ENCODE measurements around the gene PALS1.
A peak's percentile ranks its signal among the peaks of the same experiment; 100 is the strongest.

Gene PALS1

DNA sequence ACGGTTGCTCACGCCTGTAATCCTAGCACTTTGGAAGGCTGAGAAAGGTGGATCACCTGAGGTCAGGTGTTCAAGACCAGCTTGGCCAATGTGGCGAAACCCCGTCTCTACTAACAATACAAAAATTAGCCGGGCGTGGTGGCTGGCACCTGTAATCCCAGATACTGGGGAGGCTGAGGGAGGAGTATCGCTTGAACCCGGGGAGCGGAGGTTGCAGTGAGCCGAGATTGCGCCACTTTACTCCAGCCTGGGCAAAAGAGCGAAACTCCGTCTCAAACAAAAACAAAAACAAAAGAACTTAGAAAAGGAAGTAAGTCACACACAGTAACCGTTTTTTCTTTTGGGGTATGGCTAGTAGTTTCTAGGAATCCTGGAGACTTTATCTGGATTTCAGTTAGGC lies 1.7 kb upstream of the PALS1 start:
- no peak overlapping the region for H3K4me3 ChIP-seq (ENCODE audit: low read depth, low read length)
- TF ChIP-seq, protein P1, sequence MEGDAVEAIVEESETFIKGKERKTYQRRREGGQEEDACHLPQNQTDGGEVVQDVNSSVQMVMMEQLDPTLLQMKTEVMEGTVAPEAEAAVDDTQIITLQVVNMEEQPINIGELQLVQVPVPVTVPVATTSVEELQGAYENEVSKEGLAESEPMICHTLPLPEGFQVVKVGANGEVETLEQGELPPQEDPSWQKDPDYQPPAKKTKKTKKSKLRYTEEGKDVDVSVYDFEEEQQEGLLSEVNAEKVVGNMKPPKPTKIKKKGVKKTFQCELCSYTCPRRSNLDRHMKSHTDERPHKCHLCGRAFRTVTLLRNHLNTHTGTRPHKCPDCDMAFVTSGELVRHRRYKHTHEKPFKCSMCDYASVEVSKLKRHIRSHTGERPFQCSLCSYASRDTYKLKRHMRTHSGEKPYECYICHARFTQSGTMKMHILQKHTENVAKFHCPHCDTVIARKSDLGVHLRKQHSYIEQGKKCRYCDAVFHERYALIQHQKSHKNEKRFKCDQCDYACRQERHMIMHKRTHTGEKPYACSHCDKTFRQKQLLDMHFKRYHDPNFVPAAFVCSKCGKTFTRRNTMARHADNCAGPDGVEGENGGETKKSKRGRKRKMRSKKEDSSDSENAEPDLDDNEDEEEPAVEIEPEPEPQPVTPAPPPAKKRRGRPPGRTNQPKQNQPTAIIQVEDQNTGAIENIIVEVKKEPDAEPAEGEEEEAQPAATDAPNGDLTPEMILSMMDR (IDR thresholded peaks at IDR 0.05; ENCODE audit: low read depth, low read length): no peak

DNA sequence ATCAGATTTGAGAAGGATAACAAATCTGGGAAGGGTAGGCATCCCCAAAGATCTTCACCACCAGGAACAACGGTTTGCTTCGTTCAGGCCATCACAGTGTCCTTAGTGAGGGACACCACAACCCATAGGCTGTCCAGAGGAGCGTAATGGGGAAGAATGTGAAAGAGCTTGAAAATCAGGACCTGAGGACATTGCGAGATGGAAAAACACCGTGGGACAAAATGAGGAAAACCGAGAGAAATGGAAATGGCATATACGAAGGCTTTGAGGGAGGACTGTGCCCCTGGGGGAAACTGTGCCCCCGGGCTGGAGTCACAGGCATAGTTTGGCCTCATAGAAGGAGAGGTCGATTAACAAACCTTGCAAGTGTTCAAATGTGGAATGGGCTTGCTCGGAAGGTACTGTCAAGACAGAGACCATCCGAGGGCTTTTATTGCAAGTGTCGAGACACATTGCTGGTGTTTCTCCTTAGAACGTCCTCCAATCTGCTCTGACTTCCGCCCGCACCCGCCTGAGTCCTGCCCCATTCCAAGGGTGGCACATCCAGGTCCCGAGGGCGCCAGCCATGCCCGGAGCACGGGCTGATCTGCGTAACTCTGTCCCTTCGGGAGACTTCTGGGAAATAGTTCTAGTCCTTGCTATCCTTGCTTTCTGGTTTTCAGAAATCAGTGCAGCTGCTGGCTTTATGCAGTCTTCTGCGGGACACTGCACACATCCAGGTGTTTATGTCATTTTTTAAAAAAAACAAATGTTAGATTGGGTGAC lies 885 bp upstream of the PALS1 start:
- peak overlapping the region; percentile 83 for H3K4me3 ChIP-seq (ENCODE audit: low read depth, low read length)
- TF ChIP-seq, protein P1 (IDR thresholded peaks at IDR 0.05; ENCODE audit: low read depth, low read length): no peak

DNA sequence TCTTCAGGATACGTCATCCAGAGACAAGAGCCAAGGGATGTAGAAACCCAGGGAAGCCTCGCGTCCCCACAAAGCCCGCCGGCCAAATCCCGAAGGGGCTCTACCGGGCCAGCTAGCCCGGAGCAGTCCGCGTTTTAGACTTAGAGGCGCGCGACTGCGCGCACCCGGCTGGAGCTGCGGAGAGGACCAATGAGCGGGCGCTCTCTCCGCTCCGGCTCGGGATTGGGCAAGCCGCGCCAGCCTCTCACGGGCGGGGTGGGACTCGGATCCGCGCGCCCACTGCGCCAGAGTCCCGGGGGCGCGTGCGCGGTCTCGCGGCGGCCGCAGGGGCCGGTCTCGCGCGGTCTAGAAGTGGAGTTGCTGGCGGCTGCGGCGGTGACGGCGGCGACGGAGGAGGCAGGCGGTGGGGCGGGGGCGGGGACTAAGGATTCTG lies 241 bp upstream of the PALS1 start:
- TF ChIP-seq, protein P1 (IDR thresholded peaks at IDR 0.05; ENCODE audit: low read depth, low read length): no peak

DNA sequence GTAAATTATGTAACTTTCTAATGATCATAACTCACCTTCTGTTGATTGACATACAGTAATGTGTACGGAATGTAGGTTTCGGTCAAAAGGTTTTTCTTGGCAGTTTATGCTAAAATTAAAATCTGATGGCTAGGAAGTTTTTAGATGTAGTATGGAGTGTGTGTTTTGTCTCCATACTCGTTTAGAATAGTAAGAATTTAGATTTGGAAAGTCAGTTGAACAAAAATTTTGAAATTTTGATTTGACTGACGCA lies 859 bp downstream of the PALS1 start:
- TF ChIP-seq, protein P1 (IDR thresholded peaks at IDR 0.05; ENCODE audit: low read depth, low read length): no peak
- H3K4me3 ChIP-seq (ENCODE audit: low read depth, low read length): peak overlapping the region; percentile 83

More for the DNA sequence above, 241 bp upstream of the PALS1 start:
- H3K4me3 ChIP-seq (ENCODE audit: low read depth, low read length): peak overlapping the region; percentile 83

DNA sequence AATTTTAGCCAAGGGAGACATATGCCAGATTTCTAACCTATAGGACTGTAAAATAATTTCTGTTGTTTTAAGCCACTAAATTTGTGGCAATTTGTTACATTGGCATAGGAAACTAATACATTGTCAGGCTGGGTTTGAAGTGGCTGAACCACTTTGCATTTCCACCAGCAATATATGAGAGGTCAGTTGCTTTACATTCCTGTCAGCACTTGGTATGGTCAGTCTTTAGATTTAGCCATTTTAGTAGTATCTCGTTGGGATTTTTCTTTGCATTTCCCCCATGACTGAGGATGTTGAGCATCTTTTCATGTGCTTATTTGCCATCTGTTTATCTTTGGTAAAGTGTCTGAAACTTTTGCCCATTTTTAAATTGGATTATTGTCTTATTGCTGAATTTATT lies 3.9 kb downstream of the PALS1 start:
- TF ChIP-seq, protein P1 (IDR thresholded peaks at IDR 0.05; ENCODE audit: low read depth, low read length): no peak
- H3K4me3 ChIP-seq (ENCODE audit: low read depth, low read length): no peak overlapping the region

DNA sequence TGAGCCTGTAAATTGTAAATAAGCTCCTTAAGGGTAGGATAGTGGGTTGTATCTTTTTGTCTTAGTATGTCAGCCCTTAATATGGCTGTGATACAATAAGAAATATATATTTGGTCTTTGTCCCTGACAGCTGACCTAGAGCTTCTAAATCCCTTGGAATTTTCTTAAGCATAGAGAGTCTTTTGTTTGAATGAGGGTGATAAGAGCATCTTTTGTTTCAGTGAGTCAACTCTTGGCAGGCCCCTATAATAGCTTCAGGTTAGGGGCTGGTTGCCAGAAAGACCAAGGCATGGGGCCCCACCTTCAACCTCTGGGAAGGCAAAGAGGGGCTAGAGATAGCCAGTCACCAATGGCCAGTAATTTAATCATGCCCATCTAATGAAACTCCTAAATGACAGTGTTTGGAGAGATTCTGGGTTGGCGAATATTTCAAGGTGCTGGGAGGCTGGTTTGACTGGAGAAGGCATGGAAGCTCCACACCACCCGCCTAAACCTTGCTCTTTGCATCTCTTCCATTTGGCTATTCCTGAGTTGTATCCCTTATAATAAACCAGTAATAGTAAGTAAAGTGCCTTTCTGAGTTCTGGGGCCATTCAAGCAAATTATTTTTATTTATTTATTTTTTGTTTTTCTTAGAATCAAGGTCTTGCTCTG lies 10.5 kb downstream of the PALS1 start:
- TF ChIP-seq, protein P1 (IDR thresholded peaks at IDR 0.05; ENCODE audit: low read depth, low read length): no peak
- H3K4me3 ChIP-seq (ENCODE audit: low read depth, low read length): no peak overlapping the region

DNA sequence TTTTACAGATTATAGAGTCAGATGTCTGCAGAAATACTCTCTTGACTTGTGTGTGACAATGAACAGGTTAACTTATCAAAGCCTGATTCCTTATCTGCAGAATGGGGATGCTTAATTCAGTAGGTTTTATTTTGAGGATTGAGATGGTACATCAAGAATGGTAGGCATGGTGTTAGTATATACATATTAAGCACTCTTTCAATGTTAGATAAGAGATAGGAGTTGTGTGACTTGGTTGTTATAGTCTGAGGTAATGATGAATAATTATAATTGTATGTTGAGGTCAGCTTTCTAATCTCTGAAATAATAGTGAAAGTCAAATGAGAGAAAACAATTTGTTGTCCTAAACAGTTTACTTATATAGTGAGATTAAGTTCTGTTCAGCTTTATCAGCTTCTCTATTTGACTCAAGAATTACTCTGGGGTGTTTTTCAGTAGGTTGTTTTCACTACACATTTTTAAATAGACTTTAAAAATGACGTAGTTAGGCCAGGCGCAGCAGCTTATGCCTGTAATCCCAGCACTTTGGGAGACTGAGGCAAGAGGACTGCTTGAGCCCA lies 11.9 kb downstream of the PALS1 start:
- TF ChIP-seq, protein P1 (IDR thresholded peaks at IDR 0.05; ENCODE audit: low read depth, low read length): no peak
- H3K4me3 ChIP-seq (ENCODE audit: low read depth, low read length): no peak overlapping the region

Measured in WI38 (cell line).